GM18873 (cell line): ENCODE measurements around the gene NOTCH2.
"Not testable (repeated sequence)": the region's sequence is repeated elsewhere in the genome, so short reads cannot be mapped to it uniquely, and the experiment has no call there.

Source experiments
- ATAC-seq: cut with Tn5 transposase; IDR thresholded peaks from one replicate; pipeline ENCODE4 v1.9.1; 2021; ENCODE audit warnings: mild to moderate bottlenecking, moderate library complexity, moderate number of reproducible peaks; ENCODE audit not compliant: unreplicated experiment, low FRiP score

The NOTCH2 gene

GRCh38 chr1:119977113-119977736 is 92.2 kb downstream of the NOTCH2 start:
- not testable (repeated sequence) for ATAC-seq

DNA sequence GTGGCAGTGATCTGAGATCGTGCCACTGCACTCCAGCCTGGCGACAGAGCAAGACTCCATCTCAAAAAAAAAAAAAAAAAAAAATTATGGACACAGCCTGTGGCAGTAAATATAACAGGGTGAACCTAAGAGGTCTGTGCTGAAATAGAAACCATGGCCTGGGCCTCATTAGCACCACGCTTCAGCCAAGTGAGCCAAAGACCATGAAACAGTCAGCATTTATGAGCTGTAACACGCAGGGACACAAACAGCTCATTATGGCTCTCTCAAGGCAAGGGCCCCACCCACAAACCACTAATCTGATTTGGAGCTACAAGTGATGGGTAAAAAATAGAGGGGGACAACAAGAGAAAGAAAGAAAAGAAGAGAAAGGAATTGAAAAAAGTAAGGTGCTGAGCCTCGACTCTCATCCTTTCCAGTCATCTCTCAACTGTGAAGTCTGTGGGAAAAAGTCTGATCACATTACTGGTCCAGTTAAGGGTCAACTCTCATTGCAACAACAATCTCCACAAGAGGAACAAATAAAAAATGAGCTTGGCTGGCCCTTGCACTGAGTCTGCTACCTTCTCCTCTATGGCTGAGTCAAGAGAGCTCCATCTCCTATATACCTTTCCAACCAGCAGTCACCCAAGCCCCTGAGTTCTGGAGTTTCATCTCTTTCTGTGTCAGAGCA is 93.7 kb downstream of the NOTCH2 start:
- not testable (repeated sequence) for ATAC-seq

- no peak for ATAC-seq
Measured at GRCh38 chr1:119975006-119975405, 94.5 kb downstream of the NOTCH2 start.

DNA sequence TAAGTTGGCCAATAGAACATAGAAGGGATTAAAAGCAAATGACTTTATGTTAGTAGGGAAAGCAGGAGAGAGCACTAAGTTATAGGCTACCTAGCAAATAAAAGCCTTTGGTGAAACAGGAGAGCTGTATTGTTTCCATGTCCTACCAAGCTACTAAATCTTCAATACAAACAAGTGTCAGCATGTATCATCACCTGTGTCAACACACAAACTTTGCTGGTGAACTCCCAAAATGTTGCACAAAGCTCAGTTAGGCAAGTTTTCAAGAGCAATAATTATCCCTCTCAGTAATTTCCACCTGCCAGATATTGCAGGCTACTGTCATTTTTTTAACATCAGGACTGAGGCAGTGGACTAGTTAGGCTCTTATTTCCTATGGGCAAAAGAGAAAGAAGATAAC is 95.4 kb downstream of the NOTCH2 start:
- no peak for ATAC-seq

DNA sequence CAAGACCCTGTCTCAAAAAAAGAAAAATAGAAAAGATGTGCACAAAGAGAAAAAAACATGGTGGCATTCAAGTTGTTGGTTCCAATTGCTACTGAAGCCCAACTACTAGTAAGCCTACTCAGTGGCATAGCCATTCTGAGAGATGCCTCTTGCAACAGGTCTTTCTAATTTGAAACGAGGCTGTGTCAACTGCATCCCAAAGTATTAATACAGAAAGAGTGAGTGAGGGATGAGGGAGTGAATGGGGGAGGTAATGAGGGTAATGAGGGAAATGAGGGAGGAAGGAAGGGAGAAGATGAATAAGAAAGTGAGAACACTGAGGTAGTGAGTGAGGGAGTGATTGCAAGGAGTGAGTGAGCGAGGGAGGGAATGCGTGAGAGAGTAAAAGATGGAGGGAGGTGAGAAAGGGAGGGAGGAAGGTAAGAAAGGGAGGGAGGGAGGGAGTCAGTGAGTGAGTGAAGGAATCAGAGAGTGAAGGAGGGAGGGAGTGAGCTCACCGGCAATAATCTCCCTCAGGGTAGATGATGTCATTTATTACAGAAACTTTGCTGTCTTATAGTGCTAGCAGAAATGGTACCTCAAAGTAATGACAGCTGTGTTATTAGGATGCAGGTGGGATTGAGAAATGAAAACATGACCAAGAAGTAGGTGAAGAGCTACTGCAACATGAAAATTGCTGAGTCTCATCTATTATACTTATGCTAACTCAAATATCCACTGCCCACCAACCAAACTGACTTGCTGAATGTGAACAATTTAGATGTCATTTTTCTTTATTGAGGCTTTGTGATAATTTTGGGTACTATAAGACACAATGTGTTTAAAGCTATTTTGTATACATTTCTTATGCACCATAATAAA is 97.5 kb downstream of the NOTCH2 start:
- no peak for ATAC-seq

- ATAC-seq: no peak
Measured at GRCh38 chr1:119968601-119969000, 100.9 kb downstream of the NOTCH2 start.

DNA sequence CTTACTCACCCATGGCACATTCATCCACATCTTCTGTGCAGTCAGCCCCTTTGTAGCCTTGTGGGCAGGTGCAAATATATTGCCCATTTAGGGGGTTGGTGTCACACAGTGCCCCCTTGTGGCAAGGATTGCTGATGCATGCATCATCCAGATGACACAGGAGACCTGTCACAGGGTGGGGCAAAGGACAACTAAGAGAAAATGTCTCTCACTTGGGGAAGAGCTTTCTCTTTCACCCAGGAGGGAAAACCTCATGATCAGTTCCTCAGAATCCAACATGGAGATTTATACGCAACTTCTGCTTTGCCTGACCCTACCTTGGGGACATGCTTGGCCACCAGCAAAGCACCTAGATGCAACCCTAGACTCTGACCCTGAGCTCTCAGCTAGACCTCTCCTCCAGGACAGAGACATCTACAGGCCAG is 101.4 kb downstream of the NOTCH2 start:
- peak; percentile 78 for ATAC-seq

DNA sequence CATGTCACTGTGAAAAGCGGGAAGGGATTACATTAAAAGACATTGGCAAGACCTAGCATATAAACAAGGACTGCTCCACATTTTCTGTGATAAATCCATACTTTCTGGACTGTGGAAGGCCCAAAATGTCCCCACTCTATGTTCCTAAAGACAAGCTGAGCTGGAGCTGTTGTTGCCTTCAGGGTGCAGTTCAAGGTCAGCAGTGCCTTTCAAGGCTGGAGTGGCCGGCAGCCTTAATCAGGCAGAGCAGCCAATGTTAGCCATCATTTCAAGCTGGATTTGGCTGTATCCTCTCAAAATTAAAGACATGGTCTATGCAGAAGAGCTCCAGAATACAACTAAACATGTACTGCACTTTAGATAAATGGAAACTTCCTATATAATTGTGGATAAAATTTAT is 102.8 kb downstream of the NOTCH2 start:
- no peak for ATAC-seq

DNA sequence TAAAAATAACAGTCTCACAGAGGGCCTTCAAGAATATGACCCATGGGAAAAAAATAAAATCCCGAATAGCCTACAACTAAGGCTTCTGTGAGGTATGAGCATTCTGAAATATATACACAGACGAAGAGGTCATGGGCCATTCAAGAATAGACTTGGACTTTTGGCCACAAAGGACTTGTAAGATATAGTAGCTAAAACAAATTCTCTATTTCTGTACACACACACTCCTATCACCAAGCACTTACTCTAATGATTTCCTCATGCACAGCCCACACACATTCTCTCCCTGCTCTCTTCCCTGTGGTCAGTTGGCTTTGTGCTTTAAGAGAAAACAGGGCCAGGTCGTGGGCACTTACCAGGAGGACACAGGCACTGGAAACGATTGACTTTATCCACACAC is 103.4 kb downstream of the NOTCH2 start:
- ATAC-seq: no peak

DNA sequence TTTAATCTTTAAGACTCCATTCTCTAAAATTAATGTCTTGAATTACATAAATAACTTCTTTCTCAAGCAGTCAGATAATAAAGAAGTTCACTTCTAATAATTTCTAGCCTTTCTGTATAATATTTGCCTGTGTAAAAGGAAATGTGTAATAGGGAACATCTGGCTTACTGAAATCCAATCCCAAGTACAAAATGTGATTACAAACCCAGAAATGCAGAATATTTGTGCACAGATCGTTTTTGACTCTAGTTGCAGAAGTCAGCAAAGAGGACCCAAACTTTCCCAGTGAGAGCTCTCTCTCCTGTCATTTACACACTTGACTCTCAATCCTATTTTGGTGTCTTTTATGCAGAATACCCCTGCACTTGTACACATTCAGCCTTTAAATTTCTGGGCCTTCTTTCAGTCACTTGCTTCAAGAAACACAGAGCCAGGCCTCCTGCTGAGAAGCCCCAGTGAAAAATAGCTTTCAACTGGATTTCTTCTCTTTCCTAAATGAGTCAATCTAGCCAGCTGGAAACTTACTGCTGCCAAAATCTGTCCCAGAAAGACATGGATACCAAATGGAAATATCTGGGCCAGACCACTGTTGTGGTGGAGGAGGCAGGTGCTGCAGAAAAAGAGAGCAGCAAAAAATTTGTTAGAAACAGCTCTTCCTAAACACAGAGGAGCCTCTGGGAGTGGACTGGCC is 104.6 kb downstream of the NOTCH2 start:
- ATAC-seq: no peak

GRCh38 chr1:119962296-119962968 is 107.0 kb downstream of the NOTCH2 start:
- no peak for ATAC-seq

- no peak for ATAC-seq
Measured at GRCh38 chr1:119960501-119960900, 109.0 kb downstream of the NOTCH2 start.

- ATAC-seq: no peak
Measured at GRCh38 chr1:119959268-119960220, 109.9 kb downstream of the NOTCH2 start.

DNA sequence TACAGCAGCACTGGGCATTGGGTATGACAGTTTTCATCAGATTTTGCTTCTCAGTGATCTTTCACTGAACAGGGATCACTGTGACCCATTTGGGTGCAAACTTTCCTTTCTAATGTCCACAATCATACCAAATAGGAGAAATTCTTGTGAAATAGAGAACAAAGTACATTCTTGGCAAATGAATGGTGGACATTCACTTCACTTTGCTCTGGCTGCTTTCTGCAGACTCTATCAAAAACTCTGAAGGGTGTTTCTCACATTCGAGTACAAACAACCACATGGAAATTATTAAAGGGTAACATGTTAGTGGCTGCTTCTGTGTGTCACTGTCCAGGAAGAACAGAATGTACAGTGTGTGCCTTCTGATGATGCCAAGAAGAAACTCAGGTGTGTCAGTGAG is 111.2 kb downstream of the NOTCH2 start:
- ATAC-seq: no peak

DNA sequence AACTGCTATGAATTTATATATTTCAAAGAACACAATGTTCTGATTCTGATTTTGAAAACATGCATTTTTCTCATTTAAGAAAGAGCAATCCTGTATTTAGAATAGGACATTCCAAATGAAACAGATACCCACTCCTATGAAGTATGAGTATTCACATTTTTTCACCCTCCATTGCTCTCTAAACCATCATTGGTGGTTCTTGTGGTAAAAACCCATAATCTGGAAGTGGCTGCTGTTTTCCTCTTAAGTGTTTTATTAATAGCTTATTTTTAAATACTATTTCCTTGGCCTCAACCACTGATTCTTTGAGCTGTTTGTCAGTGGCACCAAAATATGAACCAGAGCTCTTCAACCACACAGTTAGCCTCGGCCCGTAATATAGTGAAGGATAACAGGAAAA is 113.2 kb downstream of the NOTCH2 start:
- no peak for ATAC-seq

- ATAC-seq: no peak
Measured at GRCh38 chr1:119954476-119955422, 114.7 kb downstream of the NOTCH2 start.

DNA sequence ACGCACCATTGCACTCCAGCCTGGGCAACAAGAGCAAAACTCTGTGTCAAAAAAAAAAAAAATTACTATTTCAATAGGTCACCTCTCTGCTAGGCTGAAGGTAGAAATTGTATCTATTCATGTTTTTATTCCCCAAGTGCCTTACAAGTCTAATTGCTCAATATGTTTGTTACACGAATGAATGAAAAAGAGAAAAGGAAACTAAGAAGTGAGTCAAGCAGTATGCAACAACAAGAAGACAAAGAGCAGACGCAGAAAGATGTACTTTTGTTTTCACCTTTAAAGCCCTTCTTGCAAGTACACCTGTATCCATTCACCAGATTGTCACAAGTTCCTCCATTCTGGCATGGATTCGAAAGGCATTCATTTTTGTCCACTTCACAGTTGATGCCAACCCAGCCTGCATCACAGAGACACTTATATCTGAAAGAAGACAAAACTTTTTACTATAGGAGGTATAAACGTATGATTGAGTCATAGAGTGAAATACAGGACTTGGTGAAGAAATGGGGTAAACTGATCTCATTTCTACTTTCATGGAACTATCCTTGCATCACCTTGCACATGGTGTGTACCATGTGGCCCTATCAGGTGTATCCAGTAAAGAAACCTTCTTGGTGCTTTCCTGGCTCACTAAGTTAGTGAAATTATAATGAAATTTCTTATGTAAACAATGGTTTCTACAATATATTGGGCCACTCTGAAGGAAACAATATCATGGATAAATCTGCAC is 116.0 kb downstream of the NOTCH2 start:
- ATAC-seq: no peak
